22Rv1 (cell line): ENCODE results near the gene TRAM2.

Experiments used
- H3K27ac ChIP-seq: fragments of 450-650 bp; 2 replicates; pipeline ENCODE4 v1.5.1; 2017
- ZFX ChIP-seq: fragments of 450-650 bp; IDR thresholded peaks from 2 replicates; pipeline ENCODE4 v1.6.1; 2017; ENCODE audit warnings: antibody characterized with exemption, borderline replicate concordance
- TF ChIP-seq, protein P1 (sequence below): fragments of 450-650 bp; IDR thresholded peaks from 2 replicates; pipeline ENCODE4 v1.5.1; 2017; ENCODE audit warnings: mild to moderate bottlenecking

TRAM2 gene

GRCh38 chr6:52541135-52541534 lies 35.7 kb downstream of the TRAM2 start:
- TF ChIP-seq, protein P1, sequence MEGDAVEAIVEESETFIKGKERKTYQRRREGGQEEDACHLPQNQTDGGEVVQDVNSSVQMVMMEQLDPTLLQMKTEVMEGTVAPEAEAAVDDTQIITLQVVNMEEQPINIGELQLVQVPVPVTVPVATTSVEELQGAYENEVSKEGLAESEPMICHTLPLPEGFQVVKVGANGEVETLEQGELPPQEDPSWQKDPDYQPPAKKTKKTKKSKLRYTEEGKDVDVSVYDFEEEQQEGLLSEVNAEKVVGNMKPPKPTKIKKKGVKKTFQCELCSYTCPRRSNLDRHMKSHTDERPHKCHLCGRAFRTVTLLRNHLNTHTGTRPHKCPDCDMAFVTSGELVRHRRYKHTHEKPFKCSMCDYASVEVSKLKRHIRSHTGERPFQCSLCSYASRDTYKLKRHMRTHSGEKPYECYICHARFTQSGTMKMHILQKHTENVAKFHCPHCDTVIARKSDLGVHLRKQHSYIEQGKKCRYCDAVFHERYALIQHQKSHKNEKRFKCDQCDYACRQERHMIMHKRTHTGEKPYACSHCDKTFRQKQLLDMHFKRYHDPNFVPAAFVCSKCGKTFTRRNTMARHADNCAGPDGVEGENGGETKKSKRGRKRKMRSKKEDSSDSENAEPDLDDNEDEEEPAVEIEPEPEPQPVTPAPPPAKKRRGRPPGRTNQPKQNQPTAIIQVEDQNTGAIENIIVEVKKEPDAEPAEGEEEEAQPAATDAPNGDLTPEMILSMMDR, result no peak
- no peak for TF ChIP-seq ZFX
- no peak overlapping the region for H3K27ac ChIP-seq

DNA sequence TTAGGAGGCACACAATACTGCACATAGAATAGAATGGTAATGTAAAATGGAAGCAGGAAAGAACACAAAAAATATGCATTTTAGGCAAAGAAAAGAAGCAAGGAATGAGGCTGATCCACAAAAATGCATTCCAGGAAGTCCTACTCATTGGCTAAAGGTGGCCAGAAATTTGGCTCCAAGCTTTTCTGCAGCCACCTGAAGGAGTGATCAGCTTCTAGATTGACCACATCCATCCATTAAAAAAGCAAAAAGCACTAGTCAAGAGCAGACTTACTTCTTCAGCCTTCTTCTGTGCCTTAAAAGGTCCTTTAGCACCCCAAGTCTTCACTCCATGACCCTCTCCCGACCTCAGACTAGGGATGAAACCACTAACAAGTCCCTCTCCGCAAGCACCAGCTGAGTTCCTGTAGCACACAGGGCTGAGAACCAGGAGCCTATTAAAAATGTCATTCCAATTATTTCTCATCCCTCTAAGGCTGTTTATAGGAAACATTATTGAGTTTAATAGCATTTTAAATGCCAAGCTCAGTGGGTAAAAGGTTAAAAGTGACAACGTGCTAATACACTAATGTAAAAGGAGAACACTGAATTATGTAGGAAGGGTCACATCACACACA lies 36.5 kb downstream of the TRAM2 start:
- H3K27ac ChIP-seq, result no peak overlapping the region
- no peak for TF ChIP-seq ZFX
- TF ChIP-seq, protein P1, result no peak

DNA sequence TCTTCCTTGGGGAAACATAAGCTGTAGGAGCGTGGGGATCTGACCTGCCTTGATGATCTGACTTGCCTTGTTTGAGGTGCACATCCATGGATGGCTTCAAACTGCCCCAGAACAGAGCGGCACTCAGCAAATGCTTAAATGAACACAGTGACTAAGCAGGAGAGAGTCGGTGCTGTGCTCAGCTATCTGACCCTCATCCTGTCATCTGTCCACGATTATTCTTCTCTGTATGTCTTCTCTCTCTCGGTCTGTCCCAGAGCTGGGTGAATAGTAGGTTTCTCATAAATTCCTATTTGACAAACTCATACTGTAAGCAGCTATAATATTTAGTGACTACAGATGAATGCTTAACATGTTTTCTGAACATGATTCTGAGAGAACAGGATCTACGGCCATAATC lies 37.3 kb downstream of the TRAM2 start:
- TF ChIP-seq, protein P1, result no peak
- no peak for TF ChIP-seq ZFX
- H3K27ac ChIP-seq, result no peak overlapping the region

GRCh38 chr6:52538901-52539354 lies 37.9 kb downstream of the TRAM2 start:
- no peak overlapping the region for H3K27ac ChIP-seq
- TF ChIP-seq, protein P1, result no peak
- no peak for TF ChIP-seq ZFX

GRCh38 chr6:52538252-52538900 lies 38.5 kb downstream of the TRAM2 start:
- no peak overlapping the region for H3K27ac ChIP-seq
- TF ChIP-seq, protein P1, result no peak
- TF ChIP-seq ZFX, result no peak

GRCh38 chr6:52537001-52537753 lies 39.7 kb downstream of the TRAM2 start:
- TF ChIP-seq, protein P1, result no peak
- no peak for TF ChIP-seq ZFX
- no peak overlapping the region for H3K27ac ChIP-seq
